Prostate gland (tissue), 2 donors: ENCODE data around the gene ZNF217.

Experiments
- CTCF ChIP-seq, 4 experiments: fragments of 200-600 bp in 2 of 4; fragments of 450-650 bp in 2 of 4; sonication (generic) in 2 of 4; IDR thresholded peaks; 1 replicate in 3 of 4; 2 replicates in 1 of 4; pipeline ENCODE4 v1.5.1; 2016 to 2019; ENCODE audit warnings: antibody characterized with exemption in 4 of 4, mild to moderate bottlenecking in 2 of 4, moderate library complexity in 2 of 4
- POLR2A ChIP-seq: fragments of 450-650 bp; IDR thresholded peaks from one replicate; pipeline ENCODE4 v1.6.1; 2016; ENCODE audit warnings: antibody characterized with exemption, mild to moderate bottlenecking
- POLR2AphosphoS5 ChIP-seq: sonication (generic); formaldehyde crosslinking; IDR thresholded peaks from one replicate; pipeline ENCODE4 v1.6.1; 2017; ENCODE audit warnings: antibody characterized with exemption

- TF ChIP-seq CTCF (IDR thresholded peaks at IDR 0.05), result no peak
- TF ChIP-seq POLR2A, result no peak
- no peak for TF ChIP-seq POLR2AphosphoS5
Observed at GRCh38 chr20:53571555-53572286, 21.9 kb downstream of the ZNF217 start.
